Left lung (tissue), 10 donors: ENCODE measurements around the gene MACROD2. TPM values are rescaled to one million over a fixed set of nuclear protein-coding genes. Genes with fewer than 3 reads are reported as not detected.
A peak's percentile ranks its signal among the peaks of the same experiment; 100 is the strongest.
"Not testable (repeated sequence)": the region's sequence is repeated elsewhere in the genome, so short reads cannot be mapped to it uniquely, and the experiment has no call there.

Experiments
- ATAC-seq: fragments of 200-7000 bp; cut with Tn5 transposase; one replicate; pipeline ENCODE4 v1.9.1; 2020; ENCODE audit warnings: moderate library complexity
- DNase-seq, 4 donors: peaks; one replicate each; pipeline ENCODE4 v3.0.0-alpha.2; 2013 to 2020
- H3K27ac ChIP-seq, 2 donors: fragments of 200-600 bp; sonication (generic) in 1 of 2; one replicate each; pipeline versions ENCODE4 v1.5.0 to v1.8.0; 2020 to 2021
- H3K27me3 ChIP-seq, 2 donors: fragments of 200-600 bp; sonication (generic) in 1 of 2; one replicate each; pipeline versions ENCODE4 v1.5.0 to v1.8.0; 2020 to 2021
- H3K36me3 ChIP-seq, 2 donors: fragments of 200-600 bp; sonication (generic) in 1 of 2; one replicate each; pipeline versions ENCODE4 v1.5.0 to v1.8.0; 2020 to 2021
- H3K4me1 ChIP-seq, 2 donors: fragments of 200-600 bp; one replicate each; pipeline ENCODE4 v1.8.0; 2021
- H3K4me3 ChIP-seq, 2 donors: fragments of 200-600 bp; sonication (generic) in 1 of 2; one replicate each; pipeline versions ENCODE4 v1.5.0 to v1.8.0; 2020 to 2021; ENCODE audit warnings: mild to moderate bottlenecking in 1 of 2
- H3K9me3 ChIP-seq, 2 donors: fragments of 200-600 bp; sonication (generic) in 1 of 2; one replicate each; pipeline versions ENCODE4 v1.5.0 to v1.8.0; 2020 to 2021
- CTCF ChIP-seq, 2 donors: fragments of 200-600 bp; sonication (generic) in 1 of 2; IDR thresholded peaks; one replicate each; pipeline versions ENCODE4 v1.5.0 to v1.8.0; 2021; ENCODE audit warnings: antibody characterized with exemption in 2 of 2
- intact Hi-C, 2 donors: fragments of 100-400 bp; cut with DNase I; formaldehyde crosslinking; loops; one replicate each; pipeline versions ENCODE4 v1.11.2 to v1.14.2; 2022
- polyA plus RNA-seq, 6 donors: library from polyadenylated mRNA; unstranded; fragments of 120-200 nt; gene quantifications; one replicate each; pipeline ENCODE4 v1.2.1, GENCODE V29; 2013; ENCODE audit not compliant: insufficient read length in 6 of 6
- total RNA-seq, 2 donors: library from RNA; stranded (reverse); fragmentation: NEBNext Ultra II Directional; extraction: Animal tissue kit (Norgen Biotek cat#: 25700); gene quantifications; one replicate each; pipeline ENCODE4 v1.2.1, GENCODE V29; 2021
- donor health status: DM: no; HTN: yes; CAD: no.
- donor health status: DM: no; HTN: no; CAD: no.

Gene MACROD2
- total and polyA plus RNA-seq, 8 donors, result 6.1 to 23.6 (median 8.9) TPM

GRCh38 chr20:15977758-15978157, 1982.4 kb downstream of the MACROD2 start:
- H3K4me1 ChIP-seq, result no peaks in the 10 kb centered on the region
- intact Hi-C loops, result no loop called here
- no peak for TF ChIP-seq CTCF (IDR thresholded peaks at IDR 0.05)
- peaks cover 0 to 15% of the 10 kb centered on the region in 2 donors for H3K9me3 ChIP-seq
- H3K36me3 ChIP-seq, result no peaks in the 10 kb centered on the region
- H3K27me3 ChIP-seq, result no peaks in the 10 kb centered on the region
- no peak overlapping the region for H3K4me3 ChIP-seq
- DNase-seq, result no peak
- ATAC-seq, result no peak
- no peak overlapping the region for H3K27ac ChIP-seq

DNA sequence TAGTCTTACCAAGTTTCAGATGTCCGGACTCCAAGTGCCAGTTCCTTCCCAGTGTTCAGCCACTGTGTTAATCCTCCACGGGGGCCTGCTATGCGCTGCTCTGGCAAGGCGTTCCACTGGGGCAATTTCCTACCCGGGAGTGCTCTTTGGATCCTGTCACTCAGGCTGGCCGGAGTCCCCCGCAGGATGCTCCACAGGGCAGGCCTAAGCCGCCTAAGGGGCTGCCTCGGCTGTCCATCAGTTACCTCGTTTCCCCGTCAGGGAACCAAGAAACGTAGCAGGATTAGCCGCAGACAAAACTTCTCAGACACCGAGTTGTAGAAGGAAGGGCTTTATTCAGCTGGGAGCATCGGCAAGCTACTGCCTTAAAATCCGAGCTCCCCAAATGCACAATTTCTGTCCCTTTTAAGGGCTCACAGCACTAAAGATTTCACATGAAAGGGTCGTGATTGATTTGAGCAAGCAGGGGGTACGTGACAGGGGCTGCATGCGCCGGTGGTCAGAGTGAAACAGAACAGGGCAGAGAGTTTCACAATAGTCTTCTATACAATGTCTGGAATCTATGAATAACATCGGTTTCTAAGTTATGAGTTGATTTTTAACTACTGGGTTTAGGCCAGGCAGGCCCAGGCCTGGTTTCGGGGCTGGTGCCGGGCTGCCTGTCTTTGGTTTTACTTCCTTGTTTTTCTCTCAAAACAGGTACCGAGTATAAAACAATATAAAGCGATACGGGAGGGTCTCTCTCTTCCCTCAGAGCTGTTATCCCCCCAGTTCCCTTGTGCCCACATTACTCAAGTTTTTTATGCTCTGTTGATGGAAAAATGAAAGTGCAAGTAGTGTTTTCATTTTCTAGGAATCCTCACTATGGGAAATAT, 1990.4 kb downstream of the MACROD2 start:
- ATAC-seq, H3K4me1 ChIP-seq, H3K27ac ChIP-seq, H3K27me3 ChIP-seq, intact Hi-C loops, H3K36me3 ChIP-seq, H3K9me3 ChIP-seq, H3K4me3 ChIP-seq: not testable (repeated sequence)
- DNase-seq, result peak in 1 of 4 donors; percentile 60

DNA sequence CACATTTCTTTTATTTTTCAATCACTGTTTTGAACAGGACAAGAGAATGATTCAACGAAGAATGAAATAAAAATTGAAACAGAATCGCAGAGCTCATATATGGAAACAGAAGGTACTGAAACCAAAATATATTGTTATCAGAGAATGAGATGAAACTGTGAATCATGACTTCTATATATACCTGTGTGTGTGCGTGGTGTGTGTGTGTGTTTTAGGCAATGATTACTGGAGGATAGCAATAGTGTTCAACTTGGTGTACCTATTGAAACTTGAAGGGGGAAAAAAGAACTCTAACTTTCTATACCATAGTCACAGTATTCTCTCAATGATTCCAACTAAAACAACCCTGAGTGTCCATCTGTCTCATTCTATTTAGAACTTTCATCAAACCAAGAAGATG, 1991.4 kb downstream of the MACROD2 start:
- intact Hi-C loops, result no loop called here

DNA sequence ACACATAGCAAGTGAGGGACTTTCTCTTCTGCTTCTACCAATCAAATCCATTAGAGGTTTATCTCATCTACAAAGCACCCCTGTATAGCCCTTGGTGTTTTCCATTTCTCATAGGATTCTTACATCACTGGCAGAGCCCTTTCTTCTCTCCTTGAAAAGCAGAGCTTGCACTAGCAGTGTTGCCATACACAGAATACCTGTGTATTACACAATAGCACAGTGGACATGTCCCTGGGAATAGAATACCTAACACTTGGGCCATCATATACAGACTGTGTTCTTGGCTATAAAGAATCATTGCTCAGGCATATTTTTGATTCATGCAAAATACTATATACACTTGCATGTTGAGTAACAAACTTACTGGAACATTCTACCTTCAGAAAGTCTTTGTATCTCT, 1996.0 kb downstream of the MACROD2 start:
- intact Hi-C loops, result no loop called here
- Histone ChIP-seq H3K36me3 (no peaks in the 10 kb centered on the region), H3K4me3 (no peak overlapping the region), H3K9me3 (peaks cover 0 to 5% of the 10 kb centered on the region in 2 donors), H3K27ac (no peak overlapping the region), H3K27me3 (no peaks in the 10 kb centered on the region), H3K4me1 (no peaks in the 10 kb centered on the region)
- DNase-seq, result no peak
- ATAC-seq, result no peak
- no peak for TF ChIP-seq CTCF (IDR thresholded peaks at IDR 0.05)

More for the DNA sequence above, 1991.4 kb downstream of the MACROD2 start:
- no peaks in the 10 kb centered on the region for H3K36me3 ChIP-seq
- H3K9me3 ChIP-seq, result no peaks in the 10 kb centered on the region
- no peak for ATAC-seq
- H3K4me3 ChIP-seq, result no peak overlapping the region
- no peak for TF ChIP-seq CTCF (IDR thresholded peaks at IDR 0.05)
- H3K27me3 ChIP-seq, result no peaks in the 10 kb centered on the region
- no peak for DNase-seq
- no peaks in the 10 kb centered on the region for H3K4me1 ChIP-seq
- H3K27ac ChIP-seq, result no peak overlapping the region

GRCh38 chr20:15992564-15992963, 1997.2 kb downstream of the MACROD2 start:
- intact Hi-C loops, result no loop called here
- peaks cover 0 to 17% of the 10 kb centered on the region in 2 donors for H3K9me3 ChIP-seq
- ATAC-seq, result no peak
- H3K4me3 ChIP-seq, result no peak overlapping the region
- DNase-seq, result no peak
- no peaks in the 10 kb centered on the region for H3K4me1 ChIP-seq
- no peak overlapping the region for H3K27ac ChIP-seq
- no peak for TF ChIP-seq CTCF (IDR thresholded peaks at IDR 0.05)
- no peaks in the 10 kb centered on the region for H3K36me3 ChIP-seq
- no peaks in the 10 kb centered on the region for H3K27me3 ChIP-seq
